Bronchial epithelial cell (primary cell): ENCODE results near the gene HYKK. TPM values are rescaled to one million over a fixed set of nuclear protein-coding genes. Genes with fewer than 3 reads are reported as not detected.

Source experiments
- DNase-seq: peaks from one replicate; pipeline ENCODE4 v3.0.0-alpha.2; 2010; ENCODE audit warnings: low read depth
- FAIRE-seq: peaks from 2 replicates; lab custom pipeline; 2011; peaks lifted over from hg19 to GRCh38; lab: Jason Lieb, UNC
- H3K27me3 ChIP-seq: 2 replicates; pipeline ENCODE4 v1.5.1; 2011; ENCODE audit warnings: low read length; ENCODE audit not compliant: control insufficient read depth, insufficient read depth
- H3K36me3 ChIP-seq: 2 replicates; pipeline ENCODE4 v1.5.1; 2011; ENCODE audit warnings: low read length; ENCODE audit not compliant: control insufficient read depth, insufficient read depth
- H3K4me3 ChIP-seq: 2 replicates; pipeline ENCODE4 v1.5.1; 2011; ENCODE audit warnings: mild to moderate bottlenecking, low read depth, low read length, control low read depth
- CTCF ChIP-seq: IDR thresholded peaks from 2 replicates; pipeline ENCODE4 v1.5.1; 2011; ENCODE audit warnings: mild to moderate bottlenecking, moderate library complexity, low read length, control low read depth, inconsistent platforms; ENCODE audit not compliant: insufficient read depth, severe bottlenecking
- total RNA-seq: library from RNA; depleted of rRNA; stranded (reverse); fragments of >200 nt; gene quantifications from 2 replicates; pipeline ENCODE4 v1.2.1, GENCODE V29; 2014

The HYKK gene
- total RNA-seq, 1 donor from 2014 or later, result 1.3 TPM

- H3K36me3 ChIP-seq, result no peaks in the 10 kb centered on the region
- FAIRE-seq, result no peak
- no peaks in the 10 kb centered on the region for H3K27me3 ChIP-seq
- no peak for DNase-seq
- TF ChIP-seq CTCF, result no peak
- no peak overlapping the region for H3K4me3 ChIP-seq
Measured at GRCh38 chr15:78574944-78575343, 67.6 kb downstream of the HYKK start.

Other genes starting within 250 kb of the HYKK start
- gene DNAJA4, start 243.0 kb upstream of the HYKK start, total RNA-seq, result 11.1 and 26.5 TPM in 2 replicates
- 49.0 and 61.2 TPM in 2 replicates for gene SKIC8, start 208.0 kb upstream of the HYKK start, total RNA-seq
- gene CRABP1, start 167.2 kb upstream of the HYKK start, total RNA-seq, result not detected in 2 replicates
- 12.6 and 16.4 TPM in 2 replicates for gene IREB2, start 69.4 kb upstream of the HYKK start, total RNA-seq
- 141 and 183 TPM in 2 replicates for gene PSMA4, start 32.9 kb downstream of the HYKK start, total RNA-seq
- 1.3 and 2.4 TPM in 2 replicates for gene CHRNA5, start 57.9 kb downstream of the HYKK start, total RNA-seq
- not detected in 2 replicates for gene CHRNA3, start 113.4 kb downstream of the HYKK start, total RNA-seq
- gene CHRNB4, start 133.6 kb downstream of the HYKK start, total RNA-seq, result under 0.01 TPM in 1 of 2 replicates, not detected in the other